Measurements from ENCODE around the gene SASH1.

DNA sequence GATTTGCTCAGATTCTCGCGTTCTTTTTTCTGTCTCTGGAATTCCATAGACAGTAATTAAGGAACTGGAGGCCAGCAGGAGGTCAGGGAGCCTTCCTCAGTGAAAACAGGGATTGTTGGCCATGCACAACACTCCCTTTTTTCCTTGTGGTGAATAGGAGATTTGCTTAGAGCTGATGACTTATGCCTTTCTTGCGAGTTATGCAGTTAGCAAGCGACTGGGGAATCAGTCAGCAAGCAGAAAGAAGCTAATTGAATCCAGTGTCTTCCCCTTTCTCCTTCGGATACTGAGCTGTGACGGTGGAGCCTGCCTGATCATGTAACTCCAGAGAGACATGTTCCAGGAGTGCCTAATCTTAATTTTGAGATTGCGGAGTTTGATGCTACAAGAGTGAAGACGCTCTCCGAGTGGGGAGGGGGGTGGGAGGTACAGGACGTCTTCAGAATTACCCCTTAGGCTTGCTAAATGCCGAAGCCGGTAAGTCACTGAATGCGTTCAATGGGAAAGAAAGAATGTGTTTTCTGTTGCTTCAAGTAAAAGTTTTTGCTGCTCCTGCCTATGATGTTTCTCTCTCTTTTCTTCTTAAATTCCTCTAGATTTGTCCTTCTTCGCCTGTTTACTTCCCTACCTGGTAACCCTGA, 165.9 kb downstream of the SASH1 start:
- no peak for TF ChIP-seq FOXM1 (IDR thresholded peaks at IDR 0.05; ENCODE audit: borderline replicate concordance)
- no peak for TF ChIP-seq LEF1 (IDR thresholded peaks at IDR 0.05; ENCODE audit: borderline replicate concordance)
- TF ChIP-seq SP1 (IDR thresholded peaks at IDR 0.05): no peak
- no peak for TF ChIP-seq CTBP1 (IDR thresholded peaks at IDR 0.05; ENCODE audit: borderline replicate concordance)
- TF ChIP-seq ELF4 (IDR thresholded peaks at IDR 0.05): no peak
- no peak for TF ChIP-seq BHLHE40 (IDR thresholded peaks at IDR 0.05; ENCODE audit: borderline replicate concordance)
- TF ChIP-seq NFRKB (IDR thresholded peaks at IDR 0.05): no peak
- TF ChIP-seq ARNT (IDR thresholded peaks at IDR 0.05): no peak
- TF ChIP-seq HDGF (IDR thresholded peaks at IDR 0.05; ENCODE audit: borderline replicate concordance): no peak
- TF ChIP-seq ZNF384 (IDR thresholded peaks at IDR 0.05): no peak
- no peak for TF ChIP-seq FOXK2 (IDR thresholded peaks at IDR 0.05)
- TF ChIP-seq, protein P1, sequence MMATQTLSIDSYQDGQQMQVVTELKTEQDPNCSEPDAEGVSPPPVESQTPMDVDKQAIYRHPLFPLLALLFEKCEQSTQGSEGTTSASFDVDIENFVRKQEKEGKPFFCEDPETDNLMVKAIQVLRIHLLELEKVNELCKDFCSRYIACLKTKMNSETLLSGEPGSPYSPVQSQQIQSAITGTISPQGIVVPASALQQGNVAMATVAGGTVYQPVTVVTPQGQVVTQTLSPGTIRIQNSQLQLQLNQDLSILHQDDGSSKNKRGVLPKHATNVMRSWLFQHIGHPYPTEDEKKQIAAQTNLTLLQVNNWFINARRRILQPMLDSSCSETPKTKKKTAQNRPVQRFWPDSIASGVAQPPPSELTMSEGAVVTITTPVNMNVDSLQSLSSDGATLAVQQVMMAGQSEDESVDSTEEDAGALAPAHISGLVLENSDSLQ (IDR thresholded peaks at IDR 0.05): no peak
